Stimulated activated CD8-positive, alpha-beta memory T cell treated with anti-CD3 and anti-CD28 coated beads, Interleukin-12 subunit alpha, Interleukin-12 subunit beta, amount 100 ng/mL, for 4 hours (primary cell): ENCODE results near the gene ZNF354C.

Experiments
- DNase-seq: peaks from one replicate; pipeline ENCODE4 v3.0.0-alpha.2; 2020; ENCODE audit warnings: low read depth

The ZNF354C gene

DNA sequence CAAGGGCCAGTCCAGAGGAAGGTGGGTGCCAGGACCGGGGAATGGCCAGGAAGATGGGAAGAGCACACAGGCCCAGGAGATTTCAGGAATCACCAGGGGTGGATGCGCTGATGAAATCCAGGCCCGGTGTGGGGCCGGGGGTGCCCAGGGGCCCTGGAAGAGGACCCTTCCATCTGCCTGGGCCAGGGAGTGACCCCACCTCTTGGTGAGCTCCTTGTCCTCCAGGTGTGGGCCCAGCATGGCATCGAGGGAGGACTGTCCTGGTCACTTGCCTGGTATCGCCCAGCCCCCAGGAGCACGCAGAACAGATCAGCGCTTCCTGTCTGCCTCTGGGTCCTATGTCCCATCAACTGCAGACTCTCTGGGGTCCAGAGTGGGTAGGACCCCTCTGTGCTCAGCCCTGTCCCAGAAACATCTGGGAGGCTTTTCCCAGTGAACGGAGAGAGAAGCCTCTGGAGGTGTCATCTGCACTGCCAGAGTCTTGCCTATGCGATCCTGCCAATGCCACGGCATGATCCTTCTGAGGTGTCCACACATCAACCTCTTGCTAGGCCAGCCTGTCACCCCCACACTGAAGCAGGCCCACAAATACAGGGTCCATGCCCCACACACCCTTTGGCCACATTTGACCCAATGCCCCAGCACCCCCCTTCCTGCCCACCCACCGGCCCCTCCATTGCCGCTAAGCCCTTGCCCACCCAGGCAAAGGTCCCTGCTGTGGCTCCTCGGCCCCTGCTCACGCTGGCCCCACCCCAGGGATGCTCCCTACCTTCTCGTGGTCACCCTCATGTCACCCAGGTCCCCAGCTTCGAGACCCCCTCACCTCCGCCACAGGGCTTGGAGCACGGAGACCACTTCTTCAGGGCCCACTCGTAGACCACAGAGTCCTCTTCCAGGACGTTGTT, 67.2 kb downstream of the ZNF354C start:
- no peak for DNase-seq

DNA sequence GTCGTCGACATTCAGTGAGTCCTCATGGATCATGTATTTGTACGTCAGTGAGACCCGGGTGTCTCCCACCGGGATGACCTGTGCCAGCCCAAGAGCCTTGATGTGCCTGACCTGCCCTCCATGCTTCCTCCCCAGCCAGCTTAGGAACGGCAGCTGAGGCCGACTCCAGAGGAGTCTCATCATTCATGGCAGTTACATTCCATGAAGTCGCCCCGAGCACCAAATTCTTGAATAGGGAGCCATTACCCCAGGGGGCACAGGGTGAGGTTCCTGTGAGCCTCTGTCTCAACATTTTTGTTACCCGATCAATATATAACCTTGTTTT, 67.8 kb downstream of the ZNF354C start:
- no peak for DNase-seq

GRCh38 chr5:179128976-179129375, 68.8 kb downstream of the ZNF354C start:
- no peak for DNase-seq

- no peak for DNase-seq
These were observed 69.5 kb downstream of the ZNF354C start for GRCh38 chr5:179129607-179130071.

- no peak for DNase-seq
These were observed 70.0 kb downstream of the ZNF354C start for GRCh38 chr5:179130101-179130681.

DNA sequence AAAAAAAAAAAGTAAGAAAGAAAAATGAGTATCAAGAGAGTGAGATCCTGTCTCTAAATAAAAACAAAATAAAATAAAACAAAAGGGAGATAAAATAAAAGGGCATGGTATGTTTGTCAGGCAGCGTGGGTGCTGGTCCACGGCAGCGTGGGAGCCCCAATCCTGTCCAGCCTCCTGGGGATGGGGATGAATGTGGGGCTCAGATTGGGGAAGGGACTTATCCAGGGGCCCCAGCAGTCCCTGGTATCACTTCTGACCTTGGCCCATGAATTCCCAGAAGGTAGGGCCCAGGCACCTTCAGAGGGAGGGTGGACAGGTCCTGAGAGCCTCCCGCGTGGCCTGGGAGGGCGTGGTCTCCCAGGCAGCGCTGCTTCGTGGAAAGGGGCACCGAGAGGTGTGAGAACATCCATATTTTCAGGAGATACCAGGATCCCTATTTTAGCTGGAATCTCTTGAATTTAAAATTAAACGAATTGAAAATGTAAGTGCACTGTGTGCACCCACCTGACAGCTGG, 71.2 kb downstream of the ZNF354C start:
- no peak for DNase-seq

GRCh38 chr5:179131886-179132585, 71.9 kb downstream of the ZNF354C start:
- DNase-seq: no peak

DNA sequence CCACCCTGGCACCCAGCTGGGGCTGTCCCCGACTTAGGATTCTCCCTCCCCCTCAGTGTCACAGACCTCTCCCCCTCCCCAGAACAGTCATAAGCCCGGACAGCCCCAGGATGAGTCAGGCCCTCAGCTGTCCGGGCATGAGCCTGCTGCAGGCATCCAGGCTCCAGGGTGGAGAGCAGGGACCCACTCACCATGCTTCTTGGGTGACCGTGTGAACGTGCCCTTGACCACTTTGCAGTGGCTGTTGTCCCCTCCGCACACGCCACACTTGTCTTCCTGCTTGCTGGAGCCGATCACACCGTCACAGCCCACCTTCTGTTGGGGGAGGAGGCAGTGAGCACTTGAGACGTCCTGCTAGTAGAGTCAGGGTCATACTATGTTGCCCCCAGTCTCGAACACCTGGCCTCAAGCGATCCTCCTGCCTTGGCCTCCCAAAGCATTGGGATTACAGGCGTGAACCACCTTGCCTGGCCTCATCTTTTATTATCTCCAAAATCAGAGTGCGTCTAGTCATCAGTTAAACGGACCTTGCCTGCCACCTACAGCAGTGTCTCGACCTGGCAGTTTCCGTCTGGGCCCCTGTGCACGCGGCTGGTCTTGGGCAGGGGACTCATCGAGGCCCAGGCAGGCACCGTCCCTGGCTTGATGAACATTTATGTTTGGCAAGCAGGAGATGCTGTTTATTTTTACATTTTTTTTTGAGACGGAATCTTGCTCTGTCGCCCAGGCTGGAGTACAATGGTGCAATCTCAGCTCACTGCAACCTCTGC, 72.6 kb downstream of the ZNF354C start:
- no peak for DNase-seq
